PFSK-1 (cell line): Measurements from ENCODE around the gene GNS.

Experiments
- FOXP2 ChIP-seq: optimal IDR thresholded peaks from 2 replicates; pipeline ENCODE3; 2011; ENCODE audit warnings: borderline replicate concordance, control low read depth, inconsistent platforms; ENCODE audit not compliant: insufficient read depth; ENCODE audit errors: extremely low read length, extremely low read depth
- POLR2AphosphoS5 ChIP-seq: IDR thresholded peaks from 2 replicates; pipeline ENCODE4 v1.6.1; 2012; ENCODE audit warnings: low read depth, mild to moderate bottlenecking, control low read depth, low read length, moderate library complexity
- SIN3A ChIP-seq: IDR thresholded peaks from 2 replicates; pipeline ENCODE4 v1.6.1; 2012; ENCODE audit warnings: mild to moderate bottlenecking, low read length, moderate library complexity, borderline replicate concordance; ENCODE audit not compliant: insufficient read depth
- TAF1 ChIP-seq: IDR thresholded peaks from 2 replicates; pipeline ENCODE4 v1.6.1; 2012; ENCODE audit warnings: low read length, control low read depth, borderline replicate concordance; ENCODE audit not compliant: insufficient read depth
- TF ChIP-seq, protein P1 (sequence below), 2 experiments: IDR thresholded peaks; 2 replicates each; pipeline versions ENCODE4 v1.6.1 to v1.8.0; 2011 to 2012; ENCODE audit warnings: low read depth in 2 of 2, low read length in 2 of 2, control low read depth in 1 of 2, inconsistent platforms in 1 of 2, mild to moderate bottlenecking in 1 of 2, moderate library complexity in 1 of 2; ENCODE audit not compliant: insufficient read depth in 1 of 2

Gene GNS

DNA sequence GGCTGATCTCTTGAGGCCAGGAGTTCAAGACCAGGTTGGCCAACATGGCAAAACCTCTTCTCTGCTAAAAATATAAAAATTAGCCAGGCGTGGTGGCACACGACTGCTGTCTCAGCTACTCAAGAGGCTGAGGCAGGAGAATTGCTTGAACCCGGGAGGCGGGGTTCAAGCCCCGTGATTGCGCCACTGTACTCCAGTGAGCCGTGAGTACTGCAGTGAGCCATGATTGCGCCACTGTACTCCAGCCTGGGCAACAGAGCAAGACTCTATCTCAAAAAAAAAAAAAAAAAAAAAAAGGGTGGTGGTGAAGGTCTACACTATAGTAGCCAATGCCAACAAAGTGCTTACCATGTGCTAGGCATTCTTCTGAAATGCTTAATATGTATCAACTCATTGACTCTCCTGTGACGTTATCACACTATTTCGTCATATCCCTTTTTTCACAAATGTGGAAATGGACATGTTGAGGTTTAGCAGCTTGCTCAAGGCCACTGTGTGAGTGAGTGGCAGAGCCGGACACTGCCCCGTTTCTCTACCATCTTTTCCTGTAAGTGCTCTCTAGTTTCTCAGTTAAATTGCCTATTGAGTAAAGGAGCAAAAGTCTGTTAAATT, 59.6 kb downstream of the GNS start:
- no peak for TF ChIP-seq SIN3A
- no peak for TF ChIP-seq POLR2AphosphoS5
- no peak for TF ChIP-seq TAF1
- no peak for TF ChIP-seq FOXP2
- TF ChIP-seq, protein P1, sequence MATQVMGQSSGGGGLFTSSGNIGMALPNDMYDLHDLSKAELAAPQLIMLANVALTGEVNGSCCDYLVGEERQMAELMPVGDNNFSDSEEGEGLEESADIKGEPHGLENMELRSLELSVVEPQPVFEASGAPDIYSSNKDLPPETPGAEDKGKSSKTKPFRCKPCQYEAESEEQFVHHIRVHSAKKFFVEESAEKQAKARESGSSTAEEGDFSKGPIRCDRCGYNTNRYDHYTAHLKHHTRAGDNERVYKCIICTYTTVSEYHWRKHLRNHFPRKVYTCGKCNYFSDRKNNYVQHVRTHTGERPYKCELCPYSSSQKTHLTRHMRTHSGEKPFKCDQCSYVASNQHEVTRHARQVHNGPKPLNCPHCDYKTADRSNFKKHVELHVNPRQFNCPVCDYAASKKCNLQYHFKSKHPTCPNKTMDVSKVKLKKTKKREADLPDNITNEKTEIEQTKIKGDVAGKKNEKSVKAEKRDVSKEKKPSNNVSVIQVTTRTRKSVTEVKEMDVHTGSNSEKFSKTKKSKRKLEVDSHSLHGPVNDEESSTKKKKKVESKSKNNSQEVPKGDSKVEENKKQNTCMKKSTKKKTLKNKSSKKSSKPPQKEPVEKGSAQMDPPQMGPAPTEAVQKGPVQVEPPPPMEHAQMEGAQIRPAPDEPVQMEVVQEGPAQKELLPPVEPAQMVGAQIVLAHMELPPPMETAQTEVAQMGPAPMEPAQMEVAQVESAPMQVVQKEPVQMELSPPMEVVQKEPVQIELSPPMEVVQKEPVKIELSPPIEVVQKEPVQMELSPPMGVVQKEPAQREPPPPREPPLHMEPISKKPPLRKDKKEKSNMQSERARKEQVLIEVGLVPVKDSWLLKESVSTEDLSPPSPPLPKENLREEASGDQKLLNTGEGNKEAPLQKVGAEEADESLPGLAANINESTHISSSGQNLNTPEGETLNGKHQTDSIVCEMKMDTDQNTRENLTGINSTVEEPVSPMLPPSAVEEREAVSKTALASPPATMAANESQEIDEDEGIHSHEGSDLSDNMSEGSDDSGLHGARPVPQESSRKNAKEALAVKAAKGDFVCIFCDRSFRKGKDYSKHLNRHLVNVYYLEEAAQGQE (IDR thresholded peaks at IDR 0.05; ENCODE audit: insufficient read depth in 1 of 2, low read depth in 2 of 2, low read length in 2 of 2), result no peak

DNA sequence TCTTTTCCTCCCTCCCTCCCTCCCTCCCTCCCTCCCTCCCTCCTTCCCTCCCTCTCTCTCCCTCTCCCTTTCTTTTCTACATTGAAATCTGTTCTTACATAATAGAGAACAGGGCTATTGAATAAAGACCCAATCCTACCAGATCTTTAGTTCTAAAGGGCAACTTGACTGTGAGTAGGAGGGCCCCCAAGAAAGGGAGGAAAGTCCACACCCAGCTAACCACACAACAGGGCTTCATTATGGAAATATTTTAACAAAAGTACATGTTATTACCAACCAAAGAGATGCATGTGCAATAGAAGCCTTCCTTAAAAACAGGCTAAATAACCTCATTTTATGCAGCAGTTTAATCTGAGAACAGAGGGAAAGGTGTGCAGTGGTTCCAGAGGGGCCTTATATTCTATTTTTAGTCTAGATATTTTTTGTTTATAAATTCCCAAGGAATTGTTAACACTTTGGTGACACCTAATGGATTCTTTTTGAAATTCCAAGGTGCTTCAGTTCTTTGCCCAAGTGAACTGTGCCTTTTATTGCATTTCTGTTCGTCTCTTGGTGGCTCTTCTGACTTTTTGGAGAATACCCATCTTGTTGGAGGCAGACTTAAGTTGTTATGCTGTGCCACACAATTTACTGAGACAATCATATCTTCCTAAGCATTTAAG, 63.0 kb downstream of the GNS start:
- TF ChIP-seq POLR2AphosphoS5 (no peak), SIN3A (no peak), TAF1 (no peak)
- TF ChIP-seq, protein P1 (IDR thresholded peaks at IDR 0.05; ENCODE audit: insufficient read depth in 1 of 2, low read depth in 2 of 2, low read length in 2 of 2), result no peak

DNA sequence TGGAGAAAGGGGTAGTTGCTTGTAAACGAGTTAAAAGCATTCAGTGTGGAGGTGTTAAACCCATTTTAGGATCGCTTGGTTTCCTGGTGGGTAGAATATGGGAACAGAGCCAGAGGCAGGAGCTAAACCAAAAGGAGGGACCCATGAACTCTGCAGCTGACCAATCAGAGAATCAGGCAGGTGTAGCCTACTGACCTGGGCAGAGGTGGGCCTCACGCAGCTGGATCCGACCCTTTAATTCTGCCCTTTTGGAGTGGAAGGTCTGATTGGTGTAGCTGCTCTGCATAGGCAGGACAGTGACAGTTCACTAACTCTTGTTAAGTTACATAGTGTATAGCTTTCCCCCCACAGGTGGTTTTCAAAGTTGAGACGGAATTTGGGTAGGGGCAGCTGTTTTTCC, 63.7 kb downstream of the GNS start:
- TF ChIP-seq POLR2AphosphoS5, result no peak
- TF ChIP-seq, protein P1 (IDR thresholded peaks at IDR 0.05; ENCODE audit: insufficient read depth in 1 of 2, low read depth in 2 of 2, low read length in 2 of 2), result no peak
- no peak for TF ChIP-seq TAF1
- TF ChIP-seq FOXP2, result no peak
- TF ChIP-seq SIN3A, result no peak

DNA sequence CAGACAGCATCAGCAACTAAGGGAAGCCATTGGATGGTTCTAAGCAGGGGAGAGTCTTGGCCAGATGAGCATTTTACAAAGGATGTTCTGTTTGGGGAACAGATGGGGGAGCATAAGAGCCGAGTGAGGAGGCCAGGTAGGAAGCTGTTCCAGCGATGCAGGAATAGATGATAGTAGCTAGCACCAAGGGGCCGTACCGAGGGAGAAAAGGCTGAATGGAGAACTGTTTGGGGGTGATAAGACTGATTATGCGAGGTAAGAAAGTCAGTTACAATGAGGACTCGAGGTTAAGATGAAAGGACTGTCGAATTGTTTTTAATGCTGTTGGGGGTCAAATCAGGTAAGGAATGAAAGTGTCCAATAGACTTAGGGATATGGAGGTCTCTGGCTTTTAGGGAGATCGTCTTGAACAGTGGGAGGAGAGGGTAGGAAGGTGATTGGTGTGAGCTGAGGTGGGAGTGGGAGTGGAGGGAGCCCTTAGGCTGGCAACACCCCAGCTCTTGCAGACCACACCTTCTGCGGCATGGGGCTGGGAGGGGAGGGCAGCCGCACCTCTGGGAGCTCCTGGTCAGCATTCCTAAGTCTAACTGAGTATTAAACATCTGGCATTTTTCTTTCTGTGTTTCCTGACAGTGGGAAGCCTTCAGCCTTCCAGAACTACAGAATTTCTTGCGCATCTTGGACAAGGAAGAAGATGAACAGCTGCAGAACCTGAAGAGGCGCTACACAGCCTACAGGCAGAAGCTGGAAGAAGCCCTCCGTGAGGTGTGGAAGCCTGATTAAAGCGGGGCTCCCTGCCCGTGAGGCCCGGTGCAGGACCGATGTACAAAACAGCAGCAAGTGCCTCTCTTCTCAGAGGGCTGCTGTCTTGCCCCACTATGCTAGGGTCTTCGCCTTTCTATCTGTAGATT, 64.8 kb downstream of the GNS start:
- TF ChIP-seq SIN3A (no peak), POLR2AphosphoS5 (no peak), FOXP2 (no peak), TAF1 (no peak)
- TF ChIP-seq, protein P1 (IDR thresholded peaks at IDR 0.05; ENCODE audit: insufficient read depth in 1 of 2, low read depth in 2 of 2, low read length in 2 of 2), result no peak
